ENCODE measurements around the gene FAM13C.

The FAM13C gene

DNA sequence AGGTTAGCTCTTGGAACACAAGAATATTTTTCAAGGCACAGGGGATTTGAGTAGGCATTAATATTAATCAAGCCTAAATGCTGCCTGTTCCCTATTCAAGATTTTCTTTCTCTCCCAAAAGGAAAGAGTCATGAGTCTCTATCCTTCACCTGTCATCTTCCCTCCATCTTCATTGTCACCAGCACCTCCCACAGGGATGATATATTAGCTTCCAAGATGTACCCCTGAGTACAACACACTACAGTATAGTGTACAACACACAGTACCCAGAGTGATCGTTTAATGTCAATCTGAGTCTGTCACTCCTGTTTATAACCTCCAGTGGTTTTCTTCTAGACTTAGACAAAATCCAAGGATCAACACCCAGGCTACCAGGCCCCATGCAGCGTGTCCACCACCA is 50.1 kb downstream of the FAM13C start:
- DNase-seq: no peak

DNA sequence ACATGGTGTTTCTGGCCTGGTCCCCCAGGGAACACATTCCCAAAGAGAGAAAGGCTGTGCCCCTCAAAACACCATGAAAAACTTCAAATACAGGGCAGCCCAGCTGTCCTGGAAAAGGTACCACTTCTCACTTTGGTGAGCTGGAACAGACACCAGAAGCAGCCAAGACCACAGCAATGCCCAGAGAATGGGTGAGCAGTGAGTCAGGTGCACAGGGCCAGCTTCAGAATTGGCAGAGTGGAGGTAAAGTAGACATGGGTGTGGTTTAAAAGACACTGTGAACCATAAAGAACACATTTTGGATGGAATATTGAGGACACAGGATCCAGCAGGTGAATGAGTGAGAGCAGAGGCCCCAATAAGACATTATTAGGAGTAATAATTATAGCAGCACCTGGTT is 51.3 kb downstream of the FAM13C start:
- DNase-seq: no peak

DNA sequence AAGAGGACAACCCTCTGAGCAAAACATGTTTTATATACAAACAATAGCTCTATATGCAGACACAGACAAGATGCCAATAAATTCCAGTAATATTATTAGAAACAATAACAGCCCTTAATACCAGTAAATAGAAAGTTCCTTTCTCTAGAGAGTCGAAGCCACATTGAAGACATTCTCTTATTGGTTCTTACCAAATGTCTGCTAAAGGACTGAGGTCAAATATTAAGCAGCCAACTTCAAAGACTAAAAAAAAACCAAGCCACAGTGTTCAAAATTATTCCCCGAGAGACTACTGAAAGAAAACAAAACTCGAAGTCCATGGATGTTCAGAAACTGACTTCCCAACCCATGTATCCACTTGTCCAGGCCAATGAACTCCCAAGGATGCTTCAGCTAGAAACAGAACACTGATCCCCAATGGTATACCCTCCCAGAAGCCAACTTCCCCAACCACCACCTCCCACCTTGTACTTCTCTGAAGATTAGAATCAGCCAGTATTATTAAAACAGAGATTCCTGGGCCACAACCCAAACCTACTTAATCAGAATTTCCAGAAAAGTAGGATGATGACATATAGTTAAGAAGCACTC is 51.9 kb downstream of the FAM13C start:
- no peak for DNase-seq

DNA sequence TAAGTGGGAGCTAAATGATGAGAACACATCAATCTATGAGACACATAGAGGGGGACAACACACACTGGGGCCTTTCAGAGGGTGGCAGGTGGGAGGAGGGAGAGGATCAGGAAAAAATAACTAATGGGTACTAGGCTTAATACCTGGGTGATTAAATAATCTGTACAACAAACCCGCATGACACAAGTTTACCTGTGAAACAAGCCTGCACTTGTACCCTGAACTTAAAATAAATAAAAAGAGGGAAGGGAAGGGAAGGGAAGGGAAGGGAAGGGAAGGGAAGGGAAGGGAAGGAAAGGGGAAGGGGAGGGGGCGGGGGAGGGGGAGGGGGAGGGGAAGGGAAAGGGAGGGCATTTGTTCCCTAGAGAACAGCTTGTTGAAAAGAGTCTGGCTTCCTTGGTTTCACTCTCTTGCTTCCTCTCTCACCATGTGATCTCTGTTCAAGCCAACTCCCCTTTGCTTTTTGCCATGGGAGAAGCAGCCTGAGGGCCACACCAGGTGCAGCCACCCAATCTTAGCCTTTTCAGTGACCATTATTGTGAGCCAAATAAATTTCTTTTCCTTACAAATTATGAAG is 57.7 kb downstream of the FAM13C start:
- no peak for DNase-seq

DNA sequence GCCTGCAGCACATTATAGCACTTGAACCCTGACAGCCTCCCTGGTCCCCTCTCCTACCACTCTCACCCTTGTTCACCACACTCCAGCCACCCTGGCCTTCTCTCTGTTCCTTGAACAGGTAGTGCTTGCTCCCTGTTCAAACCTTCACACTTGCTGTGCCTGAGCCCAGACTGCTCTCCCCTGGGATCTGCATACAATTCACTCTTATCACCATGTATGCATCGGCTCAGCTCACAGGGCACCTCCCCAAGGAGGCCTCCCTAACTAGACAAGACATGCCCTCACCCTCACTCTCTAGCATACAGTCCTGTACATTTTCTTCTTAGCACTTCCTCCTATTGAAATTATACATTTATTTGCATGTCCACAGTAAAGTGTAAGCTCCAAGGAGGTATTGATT is 59.3 kb downstream of the FAM13C start:
- no peak for DNase-seq

DNA sequence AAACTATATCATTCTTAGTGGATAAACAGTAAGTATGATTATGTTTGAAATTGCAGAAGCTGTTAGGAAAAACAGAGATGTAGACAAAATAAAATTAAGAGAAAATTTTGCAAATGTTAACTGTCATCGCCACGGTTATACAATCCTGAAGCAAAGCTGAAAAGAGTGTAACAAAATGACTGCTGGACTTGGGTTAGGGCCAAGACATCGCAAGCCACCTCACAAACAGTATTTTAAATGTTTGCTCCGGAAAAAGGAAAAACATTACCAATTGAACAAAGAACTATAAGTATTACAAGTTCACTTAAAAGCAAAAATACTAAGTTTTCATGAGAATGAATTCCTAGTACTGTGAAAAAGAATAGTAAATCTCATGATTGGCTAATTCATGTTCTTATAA is 60.0 kb downstream of the FAM13C start:
- no peak for DNase-seq

DNA sequence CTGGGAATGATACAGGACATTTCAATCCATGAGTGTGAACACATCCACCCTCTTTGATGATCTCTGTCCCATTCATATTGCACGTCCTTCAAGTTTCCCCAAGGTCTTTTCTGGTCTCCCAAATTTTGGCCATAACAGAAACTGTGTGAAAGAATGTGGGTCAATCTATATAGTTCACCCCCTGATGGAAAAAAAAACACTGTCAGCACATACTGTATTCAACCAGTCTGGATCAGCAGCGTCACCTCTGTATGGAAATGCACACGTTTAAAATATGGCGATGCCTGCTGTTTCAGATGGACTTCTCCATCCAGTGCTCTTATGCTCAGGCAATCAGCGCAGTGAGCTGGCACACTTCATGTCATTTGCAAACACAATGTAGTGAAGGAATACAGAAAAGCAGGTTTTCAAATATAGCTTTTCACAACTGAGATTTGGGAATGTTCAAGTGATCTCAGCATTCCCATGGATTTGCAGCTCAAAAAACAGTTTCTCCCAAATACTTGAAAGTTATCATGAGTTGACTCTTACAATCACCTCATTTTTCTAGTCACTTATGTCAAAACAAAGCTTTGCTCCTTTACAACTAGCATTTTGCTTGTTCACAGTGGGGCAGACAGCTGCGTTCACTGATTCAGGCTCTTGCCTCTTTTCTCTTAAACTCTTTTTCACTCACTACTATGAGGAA is 61.1 kb downstream of the FAM13C start:
- DNase-seq: no peak

DNA sequence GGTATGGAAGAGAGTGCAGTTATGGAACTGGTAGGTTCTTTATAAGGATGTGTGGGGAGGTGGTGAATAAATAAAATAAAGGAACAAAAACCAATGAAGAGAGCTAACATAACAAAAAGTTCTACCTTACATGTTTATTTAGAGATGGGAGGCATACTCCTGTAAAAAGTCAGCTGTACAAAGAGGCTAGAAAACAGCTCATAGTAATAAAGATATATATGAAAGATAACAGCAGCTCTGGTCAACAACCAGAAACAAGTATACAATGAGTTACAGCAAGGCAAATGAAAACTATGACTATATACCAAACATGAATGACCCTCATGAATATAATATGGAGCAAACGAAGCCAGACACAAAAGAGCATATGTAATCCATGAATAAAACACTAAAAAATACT is 62.0 kb downstream of the FAM13C start:
- no peak for DNase-seq

DNA sequence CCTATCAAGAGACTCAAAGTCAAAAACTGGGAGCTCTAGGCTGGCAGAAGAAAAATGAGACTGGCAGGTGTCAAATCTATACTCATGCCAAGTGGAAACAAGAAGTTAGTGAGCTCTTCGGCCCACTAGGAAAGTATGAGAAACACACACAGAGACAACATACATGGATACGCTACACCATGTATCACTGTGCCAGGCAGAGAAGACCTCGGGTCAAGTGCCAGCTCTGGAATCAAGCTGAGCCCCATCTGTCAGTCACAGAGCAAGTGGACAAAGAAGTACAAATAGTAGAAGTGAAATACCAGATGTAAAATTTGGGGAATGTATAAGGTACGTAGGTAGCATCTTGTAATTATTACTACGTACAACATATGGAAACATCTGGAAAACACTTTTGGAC is 62.4 kb downstream of the FAM13C start:
- DNase-seq: no peak

DNA sequence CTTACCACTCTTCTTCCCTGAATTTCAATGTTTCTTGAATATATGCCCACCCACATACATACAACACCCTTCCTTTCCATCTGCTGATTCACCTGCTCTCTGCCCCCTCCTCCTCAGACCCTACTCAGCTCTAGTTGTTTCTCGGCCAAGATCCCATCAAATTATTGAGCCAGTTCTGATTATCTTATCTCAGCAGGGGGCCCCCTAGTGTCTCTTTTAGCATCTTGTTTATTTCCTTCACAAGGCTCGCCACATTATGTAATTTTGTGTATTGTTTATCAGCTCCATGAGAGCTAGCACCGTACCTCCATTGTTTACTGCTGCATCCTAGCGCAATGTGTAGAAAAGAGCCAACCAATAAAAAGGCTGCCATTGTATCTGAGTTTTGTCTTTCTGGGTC is 71.9 kb downstream of the FAM13C start:
- DNase-seq: no peak

DNA sequence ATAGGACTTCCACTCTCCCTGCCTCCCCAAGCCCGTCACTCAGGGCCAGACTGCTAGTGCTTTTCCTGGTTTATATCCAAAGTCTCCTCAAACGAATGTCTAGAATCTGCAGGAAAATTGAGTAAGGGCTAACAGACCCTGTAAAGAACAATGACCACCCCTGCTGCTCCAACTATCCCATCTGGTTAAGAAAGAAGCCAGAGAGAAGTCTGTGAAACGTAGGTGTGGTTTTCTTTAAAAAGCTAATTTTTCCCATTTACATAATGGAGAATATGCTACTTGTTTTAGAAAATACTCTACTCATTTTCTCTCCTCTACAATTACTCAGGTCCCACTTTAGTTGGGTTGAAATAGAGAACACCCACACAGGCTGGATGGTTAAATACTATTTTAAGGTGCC is 72.5 kb downstream of the FAM13C start:
- DNase-seq: no peak

DNA sequence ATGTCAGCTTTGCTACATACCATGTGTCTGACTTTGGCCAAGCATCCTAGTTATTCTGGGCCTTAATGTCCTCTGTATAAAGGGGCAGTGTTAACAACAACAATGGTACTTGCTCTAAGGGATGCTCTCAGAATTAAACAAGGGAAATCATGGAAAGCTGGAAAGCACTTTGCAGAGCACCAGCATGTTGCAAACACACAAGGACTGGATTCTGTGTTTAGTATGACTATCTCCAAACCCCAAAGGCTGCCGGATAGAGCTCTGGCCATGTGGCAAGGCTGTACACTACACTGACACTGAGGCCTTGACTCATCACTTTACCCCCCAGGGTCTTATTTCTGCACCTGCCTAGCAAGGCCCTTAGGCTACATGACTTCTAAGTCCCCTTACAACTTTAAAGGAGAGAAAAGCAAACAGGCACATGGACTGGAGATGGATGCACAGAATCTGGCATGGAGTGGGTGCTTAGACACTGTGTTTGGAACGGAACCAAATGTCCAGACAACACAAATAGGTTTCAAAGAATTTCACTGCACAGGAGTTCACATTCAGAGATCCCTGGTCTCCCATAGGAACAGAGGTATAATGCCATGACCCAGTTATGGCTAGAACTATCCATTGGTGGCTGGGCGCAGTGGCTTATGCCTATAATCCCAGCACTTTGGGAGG is 74.6 kb downstream of the FAM13C start:
- DNase-seq: no peak

DNA sequence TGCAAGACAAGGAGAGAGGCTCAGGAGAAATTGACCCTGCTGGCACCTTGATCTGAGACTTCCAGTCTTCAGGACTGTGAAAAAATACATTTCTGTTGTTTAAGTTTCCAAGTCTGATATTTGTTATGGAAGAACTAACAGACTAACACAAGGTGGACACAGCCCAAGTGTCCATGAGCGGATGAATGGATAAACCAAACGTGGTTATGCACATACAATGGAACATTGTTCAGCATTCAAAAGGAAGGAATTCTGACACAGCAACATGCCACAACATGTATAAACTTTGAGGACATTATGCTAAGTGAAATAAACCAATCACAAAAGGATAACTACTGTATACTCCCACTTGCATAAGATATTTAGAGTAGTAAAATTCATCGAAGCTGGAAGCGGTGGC is 76.5 kb downstream of the FAM13C start:
- DNase-seq: no peak

DNA sequence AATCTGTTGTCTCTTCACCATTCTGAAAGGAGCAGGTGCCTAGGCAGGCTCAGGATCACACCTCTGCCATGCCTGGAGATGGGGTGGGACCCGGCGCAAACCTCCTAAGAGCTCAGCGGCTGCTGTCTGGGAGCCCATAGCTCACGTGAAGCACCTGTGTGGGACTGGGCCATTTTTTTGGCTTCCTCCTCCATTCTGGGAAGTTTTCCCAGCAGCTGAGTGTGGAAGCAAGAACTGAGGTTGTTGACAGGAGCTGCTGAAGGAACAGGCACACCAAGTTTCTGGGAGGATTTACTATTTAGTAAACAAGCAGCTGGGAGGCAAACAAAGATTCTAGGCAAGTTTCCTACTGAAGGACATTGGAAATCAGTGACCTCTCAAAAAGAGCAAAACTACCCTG is 77.3 kb downstream of the FAM13C start:
- DNase-seq: no peak

DNA sequence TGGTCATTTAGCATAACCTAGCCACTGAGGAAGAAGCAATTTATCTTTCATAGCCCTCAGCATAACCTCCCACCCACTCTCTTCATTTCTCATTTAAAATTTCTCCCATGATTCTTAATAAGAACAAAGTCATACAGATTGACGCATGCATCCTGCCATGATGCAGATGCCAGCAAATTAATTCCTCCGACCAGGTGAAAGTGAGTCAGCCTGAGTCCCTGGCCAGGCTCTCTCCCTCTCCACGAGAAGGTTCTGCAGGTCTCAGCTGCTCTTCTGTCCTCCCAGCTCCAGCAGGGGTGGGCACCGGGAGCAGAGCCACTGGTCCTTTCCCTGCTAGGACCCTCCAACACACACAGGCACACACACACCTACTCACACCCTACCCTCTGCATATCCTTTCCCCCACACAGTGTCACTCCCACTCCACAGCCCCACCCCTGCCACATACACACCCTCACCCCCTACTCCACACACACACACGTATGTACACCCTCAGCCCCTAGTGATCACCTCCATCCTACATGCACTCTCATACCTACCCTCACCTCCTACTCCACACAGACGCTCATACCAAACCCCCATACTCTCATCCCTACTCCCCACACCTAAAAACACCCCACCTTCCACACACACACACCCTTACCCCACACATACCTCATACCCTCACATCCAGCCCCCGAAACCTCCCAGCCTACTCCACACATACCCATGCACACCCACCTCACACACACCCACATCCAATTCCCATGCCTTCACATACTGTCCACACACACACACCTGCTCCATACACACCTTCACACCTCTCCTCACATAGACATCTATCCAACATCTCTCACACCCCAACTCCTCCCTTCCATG is 78.0 kb downstream of the FAM13C start:
- no peak for DNase-seq

DNA sequence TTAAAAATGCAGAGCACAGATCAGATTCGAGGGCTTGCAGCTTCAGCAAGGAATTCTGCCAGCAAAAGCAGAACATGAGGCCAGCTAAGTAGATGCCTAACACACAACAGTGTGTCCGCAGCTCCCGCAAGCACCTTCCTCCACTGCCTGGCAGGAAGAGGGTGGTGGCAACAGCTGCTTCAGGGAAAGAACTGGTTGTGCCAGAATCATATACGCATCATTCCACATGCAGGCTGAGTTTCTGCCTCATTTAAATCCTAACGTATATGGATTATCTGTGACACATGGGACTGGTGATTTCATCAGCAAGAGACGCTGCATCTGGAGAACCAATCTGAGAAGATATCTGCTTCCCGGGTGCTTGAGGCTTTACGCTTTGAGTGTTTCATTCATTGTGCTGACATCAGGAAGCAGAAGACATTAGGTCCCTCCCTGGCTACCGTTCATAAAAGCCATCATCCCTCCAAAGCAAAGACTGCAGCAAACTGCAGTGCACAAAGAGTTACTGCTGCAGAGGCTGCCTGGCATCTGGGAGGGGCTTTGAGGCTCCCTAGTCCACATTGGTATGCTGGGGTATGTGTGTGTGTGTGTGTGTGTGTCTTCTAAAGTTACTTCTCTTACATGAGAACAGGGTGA is 78.8 kb downstream of the FAM13C start:
- no peak for DNase-seq

DNA sequence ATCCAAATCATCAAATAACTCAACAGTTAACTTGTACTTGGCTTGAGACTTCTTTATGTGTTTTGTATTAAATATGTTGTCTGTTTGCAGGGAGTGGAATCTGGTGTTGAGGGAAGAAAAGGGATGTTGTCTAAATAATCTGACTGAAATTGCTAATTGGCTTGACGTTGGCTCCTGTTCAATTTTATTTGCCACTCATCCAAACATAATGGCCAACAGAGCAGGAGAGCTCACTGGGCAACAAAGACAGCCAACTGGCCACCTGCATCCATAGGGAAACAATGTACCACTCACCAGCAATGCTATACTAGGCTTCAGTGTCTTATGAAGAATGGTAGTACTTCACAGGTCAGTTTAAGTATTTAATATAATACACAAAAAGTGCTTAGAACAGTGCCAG is 80.5 kb downstream of the FAM13C start:
- DNase-seq: no peak

DNA sequence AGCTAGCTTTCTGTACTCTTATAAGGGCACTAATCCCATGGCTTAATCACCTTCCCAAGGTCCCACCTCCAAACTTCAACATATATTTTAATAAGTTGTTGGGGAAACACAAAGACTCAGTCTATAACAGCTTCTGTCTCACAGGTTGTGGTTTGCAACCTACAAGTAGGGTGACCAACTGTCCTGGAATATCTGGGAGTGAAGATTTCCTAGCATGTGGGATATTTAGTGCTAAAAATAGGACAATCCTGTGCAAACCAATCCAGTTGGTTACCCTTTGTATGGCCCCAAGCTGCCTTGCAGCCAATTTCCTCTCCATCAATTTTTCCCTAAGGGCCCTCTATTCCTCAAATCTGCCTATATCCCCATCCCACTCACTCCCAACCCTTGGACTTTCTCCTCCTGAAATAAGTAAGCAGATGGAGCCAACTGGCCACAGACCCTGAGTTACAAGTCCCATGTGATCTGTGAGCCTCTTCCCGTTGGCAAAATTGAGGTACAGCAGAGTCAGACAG is 82.3 kb downstream of the FAM13C start:
- DNase-seq: no peak

DNA sequence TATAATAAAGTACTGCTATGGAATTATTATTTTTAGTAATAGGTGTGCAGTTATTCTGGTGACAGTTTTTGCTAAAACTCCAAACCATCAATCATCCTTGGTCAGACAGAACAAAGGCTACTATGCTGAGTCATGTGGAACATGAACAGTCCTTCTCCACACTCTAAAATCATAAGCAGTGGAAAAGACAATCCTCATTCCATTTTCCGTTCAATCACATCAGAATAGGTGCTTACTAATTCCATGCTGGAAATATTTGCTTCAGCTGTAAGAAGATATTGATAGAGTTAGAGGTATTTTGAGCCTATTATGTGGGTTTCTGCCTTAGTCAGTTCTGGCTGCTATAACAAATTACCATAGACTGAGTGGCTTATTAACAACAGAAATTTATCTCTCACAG is 82.9 kb downstream of the FAM13C start:
- DNase-seq: no peak

DNA sequence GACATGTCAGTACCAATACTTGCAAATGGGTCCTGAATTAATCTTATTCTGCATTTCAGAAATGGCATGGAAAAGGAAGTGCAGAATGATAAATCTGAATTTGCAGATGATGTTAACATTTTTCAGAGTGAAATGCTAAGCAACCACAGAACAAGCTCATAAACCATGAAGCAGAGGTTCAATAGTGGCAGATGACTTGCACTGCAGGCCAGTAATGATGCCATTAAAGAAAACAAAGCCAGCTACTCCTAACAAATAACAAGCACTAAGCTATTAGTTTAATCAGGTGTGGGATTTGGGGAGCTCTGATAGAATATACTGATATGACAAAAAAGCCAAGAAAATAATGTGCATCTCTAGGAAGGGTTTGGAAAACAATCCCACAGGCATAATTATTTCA is 85.4 kb downstream of the FAM13C start:
- DNase-seq: no peak

DNA sequence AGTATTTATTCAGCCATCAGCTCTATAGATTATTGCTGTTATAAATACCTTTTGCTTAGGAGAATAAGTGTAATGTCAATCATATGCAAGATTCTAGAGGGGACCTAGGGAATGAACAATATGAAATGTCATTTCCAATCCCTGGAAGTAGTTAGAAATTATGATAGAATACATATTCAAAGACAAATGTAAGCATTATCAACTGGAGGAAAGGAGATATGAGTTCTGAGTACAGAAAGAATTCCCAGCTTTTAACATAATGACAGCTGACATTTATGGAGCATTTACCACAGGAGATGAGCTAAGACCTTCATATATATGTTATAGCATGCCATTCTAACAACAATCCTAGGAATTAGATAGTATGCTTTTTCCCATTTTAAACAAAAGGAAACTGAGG is 86.2 kb downstream of the FAM13C start:
- DNase-seq: no peak

DNA sequence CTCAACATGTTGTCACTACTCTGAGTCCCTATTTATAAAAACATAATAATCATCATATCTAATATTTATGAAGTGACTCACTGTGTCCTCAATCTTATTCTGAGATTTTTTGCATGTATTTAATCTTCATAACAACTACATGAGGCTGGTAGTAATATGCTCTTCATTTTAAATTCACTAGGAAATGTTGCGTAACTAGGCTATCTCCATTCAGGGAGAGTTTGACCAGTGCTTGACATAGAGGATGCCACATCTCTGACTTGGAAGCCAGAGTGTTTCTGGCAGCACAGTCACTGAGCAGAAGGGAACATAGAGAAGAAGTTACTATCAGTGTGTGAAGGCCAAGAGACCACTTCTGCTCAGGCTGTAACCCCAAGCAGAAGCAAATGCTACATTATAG is 88.9 kb downstream of the FAM13C start:
- DNase-seq: no peak

DNA sequence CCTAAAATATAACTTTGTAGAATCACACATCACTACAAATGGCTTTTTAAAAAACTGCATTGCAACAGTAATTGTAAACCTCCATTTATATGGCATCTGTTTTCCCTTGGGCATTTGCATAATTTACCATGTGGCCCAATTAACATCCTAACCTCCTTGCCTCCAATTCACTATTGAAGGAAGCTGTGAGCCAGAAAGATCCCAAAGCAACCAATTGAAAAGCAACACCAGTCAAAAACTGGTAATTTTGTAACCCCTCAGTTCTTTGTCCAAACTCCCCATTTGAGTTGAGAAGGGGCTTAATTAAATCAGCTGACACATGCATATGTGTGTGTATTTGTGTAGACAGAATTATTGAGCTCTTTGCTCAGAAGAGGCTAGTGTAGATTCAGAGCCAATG is 90.3 kb downstream of the FAM13C start:
- no peak for DNase-seq

Measured in activated effector memory CD4-positive, alpha-beta T cell treated with anti-CD3 and anti-CD28 coated beads, Interleukin-2, amount 50 U/mL, for 16 hours (primary cell).